Panc1 (cell line): ENCODE results near the gene DIP2C. TPM values are rescaled to one million over a fixed set of nuclear protein-coding genes. Genes with fewer than 3 reads are reported as not detected.
"Not testable (repeated sequence)": the region's sequence is repeated elsewhere in the genome, so short reads cannot be mapped to it uniquely, and the experiment has no call there.

Experiments
- ATAC-seq: fragments of 200-7000 bp; cut with Tn5 transposase; 2 replicates; pipeline ENCODE4 v1.9.1; 2020; ENCODE audit warnings: mild to moderate bottlenecking, moderate library complexity
- BruUV-seq: library from RNA; stranded (reverse); fragments of 400-500 nt; replicated peaks from 2 replicates; lab custom pipeline; 2021; lab: Mats Ljungman, UMichigan
- CTCF ChIA-PET: fragments of 300-600 bp; sonication (Branson Sonifier 250); formaldehyde crosslinking; loops from one replicate; lab custom pipeline; 2022; ENCODE audit warnings: antibody characterized with exemption; lab: Charles Lee
- POLR2A ChIA-PET: fragments of 300-600 bp; sonication (Branson Sonifier 250); formaldehyde crosslinking; loops from one replicate; lab custom pipeline; 2022; ENCODE audit warnings: antibody characterized with exemption; lab: Charles Lee
- DNase-seq: peaks from one replicate; pipeline ENCODE4 v3.0.0-alpha.2; 2010; ENCODE audit warnings: low read depth, low spot score
- H3K27ac ChIP-seq: 2 replicates; pipeline ENCODE4 v1.5.1; 2011; ENCODE audit warnings: mild to moderate bottlenecking, low read length, inconsistent platforms
- H3K27me3 ChIP-seq: fragments of 200-500 bp; sonication (Bioruptor generic); 2 replicates; pipeline ENCODE4 v1.6.0; 2014; ENCODE audit warnings: low read length, inconsistent platforms; ENCODE audit not compliant: control insufficient read depth, insufficient read depth
- H3K36me3 ChIP-seq: fragments of 200-500 bp; sonication (Bioruptor generic); 2 replicates; pipeline ENCODE4 v1.5.1; 2014; ENCODE audit warnings: inconsistent platforms, mild to moderate bottlenecking, low read length, moderate library complexity; ENCODE audit not compliant: control insufficient read depth, insufficient read depth
- H3K4me1 ChIP-seq: 2 replicates; pipeline ENCODE4 v1.5.1; 2011; ENCODE audit warnings: inconsistent platforms, mild to moderate bottlenecking, low read length, moderate library complexity; ENCODE audit not compliant: control insufficient read depth, insufficient read depth
- H3K4me3 ChIP-seq, 2 experiments: 2 replicates each; pipeline ENCODE4 v1.5.1; 2011 to 2012; ENCODE audit warnings: low read depth in 2 of 2, low read length in 2 of 2, mild to moderate bottlenecking in 2 of 2, inconsistent platforms in 1 of 2, moderate library complexity in 1 of 2
- H3K9me3 ChIP-seq: fragments of 200-500 bp; sonication (Bioruptor generic); 2 replicates; pipeline ENCODE4 v1.5.1; 2014; ENCODE audit warnings: low read depth, mild to moderate bottlenecking, inconsistent platforms, low read length, moderate library complexity; ENCODE audit not compliant: control insufficient read depth, insufficient read depth
- CTCF ChIP-seq: fragments of 450-650 bp; IDR thresholded peaks from 2 replicates; pipeline ENCODE4 v1.5.1; 2017; ENCODE audit warnings: mild to moderate bottlenecking
- POLR2AphosphoS5 ChIP-seq: IDR thresholded peaks from 2 replicates; pipeline ENCODE4 v1.6.1; 2012; ENCODE audit warnings: mild to moderate bottlenecking, low read depth, low read length, moderate library complexity
- SIN3A ChIP-seq: IDR thresholded peaks from 2 replicates; pipeline ENCODE4 v1.6.1; 2012; ENCODE audit warnings: low read depth, mild to moderate bottlenecking, low read length, moderate library complexity, borderline replicate concordance; ENCODE audit not compliant: insufficient read depth
- TCF7L2 ChIP-seq: IDR thresholded peaks from 2 replicates; pipeline ENCODE4 v1.6.1; 2011; ENCODE audit warnings: mild to moderate bottlenecking, low read depth, low read length, inconsistent platforms
- in situ Hi-C: cut with HindIII; loops from 2 replicates; pipeline ENCODE4 v1.10.0; 2016; ENCODE audit warnings: low sequenced_read_pairs, low pct_unique_long_range_greater_than_20kb
- intact Hi-C: fragments of 100-400 bp; cut with micrococcal nuclease; formaldehyde crosslinking; loops from one replicate; pipeline ENCODE4 v1.10.0; 2022; ENCODE audit not compliant: unreplicated experiment
- total RNA-seq: library from RNA; stranded (reverse); gene quantifications from one replicate; pipeline ENCODE4 v1.2.1, GENCODE V29; 2021; ENCODE audit not compliant: unreplicated experiment
- TF ChIP-seq, protein P1 (sequence below), 2 experiments: IDR thresholded peaks; 2 replicates each; pipeline ENCODE4 v1.6.1; 2011 to 2012; ENCODE audit warnings: low read depth in 2 of 2, control low read depth in 1 of 2, low read length in 1 of 2, mild to moderate bottlenecking in 1 of 2, moderate library complexity in 1 of 2; ENCODE audit not compliant: insufficient read depth in 1 of 2

Gene DIP2C
- total RNA-seq, 1 experiment from 2014 or later = 13.2 TPM

GRCh38 chr10:369221-369683 lies 320.2 kb downstream of the DIP2C start:
- TF ChIP-seq SIN3A (no peak), CTCF (no peak), POLR2AphosphoS5 (no peak)
- BruUV-seq = no TSS peak
- no peak for DNase-seq
- H3K4me1 ChIP-seq = no peaks in the 10 kb centered on the region; the same call in 1 of the 2 replicates
- in situ Hi-C loops (no loop called here), intact Hi-C loops (no loop called here)
- no peaks in the 10 kb centered on the region for H3K9me3 ChIP-seq
- no peak overlapping the region for H3K27ac ChIP-seq
- ATAC-seq = no peak
- no peaks in the 10 kb centered on the region for H3K36me3 ChIP-seq
- POLR2A ChIA-PET = no interaction called here
- H3K27me3 ChIP-seq = no peaks in the 10 kb centered on the region
- H3K4me3 ChIP-seq = no peak overlapping the region
- CTCF ChIA-PET = no interaction called here

- ATAC-seq = no peak
- Histone ChIP-seq H3K27me3 (no peaks in the 10 kb centered on the region), H3K9me3 (no peaks in the 10 kb centered on the region), H3K27ac (no peak overlapping the region), H3K4me3 (no peak overlapping the region), H3K36me3 (no peaks in the 10 kb centered on the region), H3K4me1 (no peaks in the 10 kb centered on the region; the same call in 1 of the 2 replicates)
- DNase-seq = no peak
- TF ChIP-seq CTCF = no peak
- no peak for TF ChIP-seq POLR2AphosphoS5
- TF ChIP-seq SIN3A = no peak
- TF ChIP-seq, protein P1, sequence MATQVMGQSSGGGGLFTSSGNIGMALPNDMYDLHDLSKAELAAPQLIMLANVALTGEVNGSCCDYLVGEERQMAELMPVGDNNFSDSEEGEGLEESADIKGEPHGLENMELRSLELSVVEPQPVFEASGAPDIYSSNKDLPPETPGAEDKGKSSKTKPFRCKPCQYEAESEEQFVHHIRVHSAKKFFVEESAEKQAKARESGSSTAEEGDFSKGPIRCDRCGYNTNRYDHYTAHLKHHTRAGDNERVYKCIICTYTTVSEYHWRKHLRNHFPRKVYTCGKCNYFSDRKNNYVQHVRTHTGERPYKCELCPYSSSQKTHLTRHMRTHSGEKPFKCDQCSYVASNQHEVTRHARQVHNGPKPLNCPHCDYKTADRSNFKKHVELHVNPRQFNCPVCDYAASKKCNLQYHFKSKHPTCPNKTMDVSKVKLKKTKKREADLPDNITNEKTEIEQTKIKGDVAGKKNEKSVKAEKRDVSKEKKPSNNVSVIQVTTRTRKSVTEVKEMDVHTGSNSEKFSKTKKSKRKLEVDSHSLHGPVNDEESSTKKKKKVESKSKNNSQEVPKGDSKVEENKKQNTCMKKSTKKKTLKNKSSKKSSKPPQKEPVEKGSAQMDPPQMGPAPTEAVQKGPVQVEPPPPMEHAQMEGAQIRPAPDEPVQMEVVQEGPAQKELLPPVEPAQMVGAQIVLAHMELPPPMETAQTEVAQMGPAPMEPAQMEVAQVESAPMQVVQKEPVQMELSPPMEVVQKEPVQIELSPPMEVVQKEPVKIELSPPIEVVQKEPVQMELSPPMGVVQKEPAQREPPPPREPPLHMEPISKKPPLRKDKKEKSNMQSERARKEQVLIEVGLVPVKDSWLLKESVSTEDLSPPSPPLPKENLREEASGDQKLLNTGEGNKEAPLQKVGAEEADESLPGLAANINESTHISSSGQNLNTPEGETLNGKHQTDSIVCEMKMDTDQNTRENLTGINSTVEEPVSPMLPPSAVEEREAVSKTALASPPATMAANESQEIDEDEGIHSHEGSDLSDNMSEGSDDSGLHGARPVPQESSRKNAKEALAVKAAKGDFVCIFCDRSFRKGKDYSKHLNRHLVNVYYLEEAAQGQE (IDR thresholded peaks at IDR 0.05; ENCODE audit: insufficient read depth in 1 of 2, low read depth in 2 of 2, low read length in 1 of 2) = no peak
- TF ChIP-seq TCF7L2 = no peak
- ChIA-PET POLR2A (no interaction called here), CTCF (no interaction called here)
- in situ Hi-C loops = no loop called here
- intact Hi-C loops = no loop called here
- no TSS peak for BruUV-seq
These were observed 320.8 kb downstream of the DIP2C start for GRCh38 chr10:368579-369220.

DNA sequence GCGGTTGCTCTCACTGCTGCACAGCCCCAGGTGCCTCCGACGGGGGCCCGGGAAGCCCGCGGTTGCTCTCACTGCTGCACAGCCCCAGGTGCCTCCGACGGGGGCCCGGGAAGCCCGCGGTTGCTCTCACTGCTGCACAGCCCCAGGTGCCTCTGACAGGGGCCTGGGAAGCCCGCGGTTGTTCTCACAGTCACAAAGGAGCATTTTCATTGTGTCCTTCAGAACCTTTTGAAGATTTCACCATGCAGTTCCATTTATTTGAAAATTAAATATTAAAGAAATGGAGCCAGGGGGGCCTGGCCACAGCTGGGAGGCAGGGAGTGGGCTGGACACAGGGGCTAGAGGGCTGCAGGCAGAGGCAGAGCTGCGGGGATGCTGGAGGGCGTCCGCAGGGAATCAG lies 321.4 kb downstream of the DIP2C start:
- H3K4me1 ChIP-seq, BruUV-seq, H3K27me3 ChIP-seq, H3K27ac ChIP-seq, H3K4me3 ChIP-seq, H3K9me3 ChIP-seq, intact Hi-C loops, ATAC-seq, H3K36me3 ChIP-seq, CTCF ChIA-PET, POLR2A ChIA-PET, DNase-seq, in situ Hi-C loops: not testable (repeated sequence)
